SK-N-DZ (cell line): ENCODE results near the gene NLGN1.

ENCODE experiments used
- DNase-seq: peaks from one replicate; pipeline ENCODE4 v3.0.0-alpha.2; 2015; ENCODE audit warnings: low spot score

The NLGN1 gene

DNA sequence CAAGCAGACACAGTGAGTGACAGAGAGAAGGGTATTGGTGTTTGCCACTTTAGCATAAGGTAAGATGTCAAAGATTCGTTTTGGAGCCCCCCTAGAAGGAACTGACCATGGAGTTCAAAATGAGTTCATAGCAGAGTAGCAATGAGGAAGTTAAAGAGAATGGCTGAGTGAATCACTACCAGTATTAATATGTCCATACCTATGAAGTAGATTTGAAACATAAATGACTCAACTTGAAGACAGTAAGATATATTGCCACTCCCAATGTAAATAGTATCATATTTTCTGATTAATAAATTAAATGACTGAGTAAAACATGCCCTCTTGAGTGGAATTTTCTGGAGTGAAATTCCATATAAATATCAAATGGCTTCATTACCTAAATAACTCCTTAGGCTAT lies 675.1 kb downstream of the NLGN1 start:
- DNase-seq, result no peak

DNA sequence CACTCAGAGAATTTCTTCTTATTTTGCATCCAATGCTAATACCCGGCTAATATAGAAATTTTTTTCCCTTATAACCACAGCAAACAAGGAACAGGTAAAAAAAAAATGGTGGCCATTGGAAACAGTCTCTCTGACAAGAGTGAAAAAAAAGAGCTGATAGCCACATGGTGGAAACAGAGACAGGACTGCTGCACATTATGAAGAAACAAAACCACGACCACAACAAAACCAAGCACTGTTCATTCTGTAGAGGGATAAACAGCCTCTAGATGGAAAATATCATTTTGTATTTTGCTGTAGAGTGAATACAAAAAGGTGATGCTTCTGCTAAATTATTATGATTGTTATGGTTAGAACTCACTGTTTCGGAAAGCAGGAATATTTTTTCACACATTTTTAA lies 686.2 kb downstream of the NLGN1 start:
- DNase-seq, result no peak

DNA sequence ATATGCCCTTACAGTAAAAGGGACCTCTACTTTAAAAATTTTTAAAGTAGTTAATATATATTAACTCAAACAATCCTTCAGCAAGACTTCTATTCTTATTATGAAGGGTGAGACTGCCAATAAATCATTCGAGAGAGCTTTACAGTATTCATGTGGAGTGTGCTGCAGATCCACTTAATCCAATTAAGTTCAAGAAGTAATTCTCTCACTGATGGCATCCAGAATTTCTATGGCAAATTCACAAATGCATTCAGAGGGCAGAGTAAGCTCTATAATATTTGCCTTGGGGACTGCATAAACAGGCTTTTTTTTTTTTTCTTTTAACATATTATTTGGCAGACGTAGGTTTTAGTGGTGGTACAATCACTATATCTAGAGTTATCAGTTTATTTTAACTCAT lies 692.0 kb downstream of the NLGN1 start:
- peak; percentile 62 for DNase-seq

DNA sequence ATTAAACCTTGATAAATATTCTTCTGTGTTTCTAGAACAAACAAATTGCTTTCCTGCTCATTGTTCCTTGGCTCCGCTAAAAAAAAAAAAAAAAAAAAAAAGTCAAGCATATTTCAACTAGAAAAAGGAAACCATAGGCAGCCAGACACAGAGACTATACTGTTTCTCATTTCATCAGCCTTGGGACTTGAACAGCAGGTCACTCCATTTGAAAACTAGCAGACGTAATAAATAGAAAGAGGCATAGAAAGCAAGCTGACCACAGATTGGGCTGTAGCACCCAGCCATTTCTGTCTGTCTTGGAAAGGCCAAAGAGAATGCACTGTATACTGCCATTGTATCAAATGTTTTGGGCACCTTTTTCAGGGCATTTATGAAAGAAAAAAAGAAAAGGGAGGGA lies 697.1 kb downstream of the NLGN1 start:
- DNase-seq, result no peak

GRCh38 chr3:174097686-174098085 lies 700.1 kb downstream of the NLGN1 start:
- no peak for DNase-seq

DNA sequence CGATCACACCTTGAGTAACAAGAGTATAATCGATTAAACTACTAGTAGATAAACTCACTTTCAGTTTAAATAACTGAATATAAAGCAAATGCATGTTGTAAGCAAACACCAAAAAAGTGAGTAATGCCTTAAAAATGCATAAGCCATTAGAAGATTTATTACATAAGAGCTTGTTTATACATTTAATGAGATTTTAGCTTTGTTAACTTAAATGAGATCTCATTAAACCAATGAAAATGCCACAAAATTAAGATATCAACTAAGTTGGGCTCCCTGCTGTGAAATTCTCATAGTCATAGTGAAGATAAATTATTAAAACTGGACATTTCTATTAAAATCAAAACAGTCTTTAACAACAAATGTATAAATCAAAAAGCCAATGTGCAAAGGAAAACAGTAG lies 701.2 kb downstream of the NLGN1 start:
- DNase-seq, result no peak

GRCh38 chr3:174099724-174100123 lies 702.2 kb downstream of the NLGN1 start:
- DNase-seq, result no peak

DNA sequence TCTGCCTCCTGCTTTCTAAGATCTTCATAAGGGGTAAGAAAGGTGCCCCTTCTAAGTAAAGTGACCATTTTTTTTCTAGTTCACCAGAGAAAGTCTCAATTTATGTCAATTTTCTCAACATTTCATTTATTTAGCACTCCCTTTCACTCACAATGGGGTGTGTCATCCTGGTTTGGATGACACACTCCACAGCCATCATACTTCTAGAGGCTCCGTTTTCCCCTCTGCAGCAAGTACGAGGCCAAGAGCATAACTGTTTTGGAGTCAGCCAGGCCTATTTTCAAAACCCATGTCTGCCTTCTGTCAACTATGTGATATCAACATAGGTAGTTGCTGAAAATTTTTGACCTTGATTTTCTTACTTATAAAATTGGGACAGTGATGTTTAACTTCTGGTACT lies 703.2 kb downstream of the NLGN1 start:
- DNase-seq, result no peak

GRCh38 chr3:174101244-174101643 lies 703.7 kb downstream of the NLGN1 start:
- no peak for DNase-seq

GRCh38 chr3:174102274-174102673 lies 704.7 kb downstream of the NLGN1 start:
- no peak for DNase-seq

- no peak for DNase-seq
Observed at GRCh38 chr3:174102866-174103265, 705.3 kb downstream of the NLGN1 start.

DNA sequence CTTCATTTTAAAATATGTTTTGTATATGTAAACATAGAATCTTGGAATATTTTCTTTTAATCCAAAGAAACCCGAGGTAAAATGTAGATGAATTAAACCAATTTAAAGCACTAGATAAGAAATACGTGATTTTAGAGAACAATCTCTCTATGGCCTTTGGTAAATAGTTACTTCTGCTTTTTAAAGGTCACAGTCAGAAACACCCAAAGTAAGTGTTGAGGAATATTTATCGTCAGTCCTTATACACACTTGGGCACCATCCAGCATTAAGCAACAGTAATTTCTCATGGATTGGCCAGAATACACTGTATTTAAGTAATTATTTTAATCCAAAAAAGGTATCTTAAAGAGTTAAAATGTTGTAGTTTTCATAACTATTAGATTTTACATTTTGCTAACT lies 713.2 kb downstream of the NLGN1 start:
- DNase-seq, result no peak

DNA sequence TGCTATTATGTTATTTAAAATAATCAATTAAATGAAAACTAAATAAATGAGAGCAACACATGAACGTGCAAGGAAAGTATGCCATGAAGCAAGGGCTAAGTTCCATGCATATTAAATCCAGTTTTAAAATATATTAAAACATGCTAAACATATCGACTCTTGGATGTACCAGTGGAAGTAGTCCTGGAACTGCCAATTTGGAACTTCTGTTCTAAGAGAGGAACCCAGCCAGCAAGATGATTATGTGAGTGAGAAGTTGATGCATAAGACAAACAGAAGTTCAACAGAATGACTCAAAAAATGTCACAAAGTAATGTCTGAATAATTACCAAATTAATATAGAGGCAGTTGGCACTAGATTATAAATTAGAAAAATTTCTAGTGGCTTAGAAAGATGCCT lies 714.2 kb downstream of the NLGN1 start:
- DNase-seq, result no peak

- no peak for DNase-seq
Observed at GRCh38 chr3:174116421-174116820, 718.9 kb downstream of the NLGN1 start.

DNA sequence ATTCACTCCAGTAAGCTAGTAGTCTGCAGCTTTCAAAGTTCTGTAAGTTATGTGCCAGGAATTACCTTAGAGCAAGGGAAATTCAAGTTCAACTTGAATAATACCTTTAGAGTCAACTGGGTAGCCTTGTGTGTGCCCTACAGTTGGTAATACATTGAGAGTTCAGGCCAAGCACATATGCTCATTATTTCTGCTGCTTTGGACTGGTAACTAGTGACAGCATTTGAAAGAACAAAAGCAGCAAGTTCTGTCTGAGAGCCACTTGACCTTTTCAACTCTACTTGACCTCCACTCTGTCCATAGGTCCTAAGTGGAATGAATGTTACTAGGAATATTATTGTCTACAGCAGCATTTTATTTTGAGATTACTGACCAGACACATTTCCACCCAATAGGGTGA lies 723.5 kb downstream of the NLGN1 start:
- no peak for DNase-seq

DNA sequence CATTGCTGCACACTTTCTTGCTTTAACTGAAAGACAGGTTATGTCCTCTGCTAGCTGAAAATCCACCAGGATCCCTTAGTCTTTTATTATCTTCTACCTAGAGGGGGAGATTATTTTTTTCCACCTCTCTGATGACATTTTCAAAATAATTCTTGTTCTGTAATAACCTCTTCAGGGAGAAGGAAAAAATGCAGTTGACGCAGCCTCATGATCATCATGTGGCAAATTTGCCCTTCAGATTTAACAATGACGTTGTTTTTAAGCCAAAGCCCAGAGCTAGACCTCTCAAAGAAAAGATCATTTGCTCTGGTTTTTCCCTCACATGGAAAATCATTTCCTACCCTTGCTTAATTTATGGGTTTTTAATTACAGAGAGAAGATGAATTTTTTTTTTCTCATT lies 724.9 kb downstream of the NLGN1 start:
- DNase-seq, result no peak

DNA sequence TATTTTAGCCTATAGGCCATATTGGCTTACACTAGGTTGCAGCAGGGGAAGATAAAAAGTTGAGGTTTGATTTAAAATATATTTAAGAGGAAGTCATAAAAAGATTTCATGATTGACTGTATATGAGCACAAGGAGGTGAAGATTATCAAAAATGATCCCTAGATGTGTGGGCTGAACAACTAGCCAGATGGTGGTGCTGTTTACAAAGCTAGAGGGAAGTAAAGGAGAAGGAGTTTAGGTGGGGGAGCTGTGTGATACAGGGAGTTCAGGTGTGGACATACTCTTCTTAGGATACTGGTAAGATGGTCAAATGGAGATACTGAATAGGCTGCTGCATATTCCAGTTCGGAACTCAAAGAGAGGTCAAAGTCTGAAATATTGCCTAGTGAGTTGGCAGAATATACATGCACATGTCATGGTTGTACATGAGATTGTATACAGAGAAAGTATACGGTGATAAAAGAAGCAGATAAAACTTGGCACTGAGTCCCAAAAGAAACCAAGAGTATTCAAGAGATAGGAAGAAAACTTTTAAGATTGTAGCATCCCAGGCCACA lies 727.8 kb downstream of the NLGN1 start:
- peak; percentile 70 for DNase-seq

GRCh38 chr3:174126990-174127758 lies 729.6 kb downstream of the NLGN1 start:
- no peak for DNase-seq

- no peak for DNase-seq
Observed at GRCh38 chr3:174132006-174132405, 734.5 kb downstream of the NLGN1 start.

DNA sequence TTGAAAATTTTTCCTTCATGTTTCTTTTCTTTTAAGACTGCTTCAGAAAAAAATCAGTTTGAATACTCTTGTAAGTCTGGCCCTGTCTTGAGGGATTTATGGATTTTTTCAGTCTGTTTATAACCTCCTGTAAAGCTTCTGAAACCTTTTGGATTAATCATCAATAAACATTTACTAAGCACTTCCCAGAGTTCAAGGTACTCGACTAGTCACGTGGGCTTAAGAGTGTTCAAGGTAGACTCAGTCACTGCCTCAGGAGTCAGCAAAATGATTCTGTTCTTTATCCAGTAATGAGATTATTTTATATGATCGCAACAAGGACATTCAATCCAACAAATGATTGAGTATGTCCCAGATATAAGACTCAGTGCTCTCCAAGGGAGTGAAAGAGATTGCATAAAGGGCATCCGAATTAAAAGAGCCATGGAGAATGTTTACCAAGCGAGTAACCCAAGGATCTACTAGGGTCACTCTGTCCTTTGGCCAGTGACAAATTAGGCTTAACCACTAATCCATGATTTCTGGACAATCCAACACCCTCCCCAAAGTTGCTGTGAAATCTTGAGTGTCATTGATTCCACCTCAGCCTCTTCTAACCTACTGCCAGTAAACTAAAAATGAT lies 735.0 kb downstream of the NLGN1 start:
- DNase-seq, result no peak

GRCh38 chr3:174146008-174146407 lies 748.5 kb downstream of the NLGN1 start:
- no peak for DNase-seq

DNA sequence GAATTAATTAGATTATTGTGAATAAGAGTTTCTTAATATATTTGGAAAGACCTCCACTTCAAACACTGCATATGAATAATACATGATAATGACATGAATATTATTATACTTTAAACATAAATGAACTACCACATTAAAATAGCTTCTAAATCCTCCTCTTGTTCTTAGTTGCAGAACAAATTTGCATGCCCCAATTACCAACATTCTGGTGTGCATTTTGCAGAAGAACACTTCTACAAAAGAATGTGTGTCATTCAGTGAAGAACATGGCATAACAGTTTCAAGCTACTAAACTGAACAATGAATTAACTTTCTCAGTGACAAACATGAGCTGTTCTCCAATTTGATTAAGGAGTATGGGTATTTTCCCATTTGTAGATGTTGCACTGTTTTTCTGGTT lies 750.3 kb downstream of the NLGN1 start:
- no peak for DNase-seq

- DNase-seq, result no peak
Observed at GRCh38 chr3:174153871-174154270, 756.3 kb downstream of the NLGN1 start.
